Upper lobe of right lung (tissue), 1 donor: Measurements from ENCODE around the gene MITF. TPM values are rescaled to one million over a fixed set of nuclear protein-coding genes. Genes with fewer than 3 reads are reported as not detected.

ENCODE experiments used
- ATAC-seq: fragments of 200-7000 bp; cut with Tn5 transposase; one replicate; pipeline ENCODE4 v1.9.1; 2020; ENCODE audit warnings: mild to moderate bottlenecking, moderate library complexity
- DNase-seq: peaks from one replicate; pipeline ENCODE4 v3.0.0-alpha.2; 2020
- H3K27ac ChIP-seq: fragments of 200-600 bp; one replicate; pipeline ENCODE4 v1.8.0; 2022
- H3K27me3 ChIP-seq: fragments of 200-600 bp; one replicate; pipeline ENCODE4 v1.8.0; 2022; ENCODE audit warnings: mild to moderate bottlenecking
- H3K36me3 ChIP-seq: fragments of 200-600 bp; one replicate; pipeline ENCODE4 v1.8.0; 2022
- H3K4me1 ChIP-seq: fragments of 200-600 bp; one replicate; pipeline ENCODE4 v1.8.0; 2022
- H3K4me3 ChIP-seq: fragments of 200-600 bp; one replicate; pipeline ENCODE4 v1.8.0; 2022; ENCODE audit warnings: mild to moderate bottlenecking
- H3K9me3 ChIP-seq: fragments of 200-600 bp; one replicate; pipeline ENCODE4 v1.8.0; 2022
- intact Hi-C: fragments of 100-400 bp; cut with DNase I; formaldehyde crosslinking; loops from one replicate; pipeline ENCODE4 v1.11.0; 2022
- total RNA-seq: library from RNA; stranded (reverse); fragmentation: NEBNext Ultra II Directional; extraction: Animal tissue kit (Norgen Biotek cat#: 25700); gene quantifications from one replicate; pipeline ENCODE4 v1.2.1, GENCODE V29; 2021
- TF ChIP-seq, protein P1 (sequence below): fragments of 200-600 bp; IDR thresholded peaks from one replicate; pipeline ENCODE4 v1.8.0; 2022; ENCODE audit warnings: antibody characterized with exemption
- donor health status: DM: no; HTN: yes; CAD: no; lungs with severe emphysema.

MITF gene
- total RNA-seq, 1 donor from 2014 or later, result 29.5 TPM

DNA sequence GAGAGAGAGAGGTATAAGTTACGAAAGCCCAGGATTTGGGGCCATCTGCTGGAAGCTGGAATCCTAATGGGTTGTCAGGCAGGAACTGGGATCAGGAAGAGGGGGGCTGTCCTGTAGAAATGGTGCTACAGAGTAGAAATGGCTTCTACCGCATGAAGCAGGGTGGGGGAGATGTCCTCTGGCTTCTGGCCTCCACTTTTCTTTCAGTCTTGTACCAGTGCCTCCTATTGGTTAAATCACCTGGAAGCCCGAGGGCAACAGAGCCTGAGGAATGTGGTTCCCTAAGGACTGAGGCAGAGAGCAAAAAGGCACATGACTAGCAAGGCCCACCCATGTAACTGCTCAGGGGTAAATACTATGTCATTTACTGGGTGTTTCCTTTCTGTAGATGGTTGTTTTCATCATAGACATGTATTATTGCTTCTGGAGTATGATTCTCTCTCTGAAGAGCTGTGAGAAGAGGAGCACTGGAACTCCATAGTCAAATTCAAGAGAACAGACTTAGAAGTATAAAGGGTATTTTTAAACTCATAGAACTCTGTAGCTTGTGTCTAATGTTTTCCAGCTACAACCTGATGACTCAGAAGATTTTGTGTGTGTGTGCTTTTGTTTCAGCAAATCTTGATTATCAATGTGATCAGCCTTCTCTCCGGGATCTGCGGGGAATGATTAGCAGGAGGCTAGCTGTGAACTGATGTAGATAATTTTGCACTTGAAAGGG lies 20.2 kb upstream of the MITF start:
- Histone ChIP-seq H3K9me3 (no peaks in the 10 kb centered on the region), H3K36me3 (no peaks in the 10 kb centered on the region), H3K27me3 (no peaks in the 10 kb centered on the region), H3K27ac (no peak overlapping the region), H3K4me1 (no peaks in the 10 kb centered on the region), H3K4me3 (no peak overlapping the region)
- TF ChIP-seq, protein P1, sequence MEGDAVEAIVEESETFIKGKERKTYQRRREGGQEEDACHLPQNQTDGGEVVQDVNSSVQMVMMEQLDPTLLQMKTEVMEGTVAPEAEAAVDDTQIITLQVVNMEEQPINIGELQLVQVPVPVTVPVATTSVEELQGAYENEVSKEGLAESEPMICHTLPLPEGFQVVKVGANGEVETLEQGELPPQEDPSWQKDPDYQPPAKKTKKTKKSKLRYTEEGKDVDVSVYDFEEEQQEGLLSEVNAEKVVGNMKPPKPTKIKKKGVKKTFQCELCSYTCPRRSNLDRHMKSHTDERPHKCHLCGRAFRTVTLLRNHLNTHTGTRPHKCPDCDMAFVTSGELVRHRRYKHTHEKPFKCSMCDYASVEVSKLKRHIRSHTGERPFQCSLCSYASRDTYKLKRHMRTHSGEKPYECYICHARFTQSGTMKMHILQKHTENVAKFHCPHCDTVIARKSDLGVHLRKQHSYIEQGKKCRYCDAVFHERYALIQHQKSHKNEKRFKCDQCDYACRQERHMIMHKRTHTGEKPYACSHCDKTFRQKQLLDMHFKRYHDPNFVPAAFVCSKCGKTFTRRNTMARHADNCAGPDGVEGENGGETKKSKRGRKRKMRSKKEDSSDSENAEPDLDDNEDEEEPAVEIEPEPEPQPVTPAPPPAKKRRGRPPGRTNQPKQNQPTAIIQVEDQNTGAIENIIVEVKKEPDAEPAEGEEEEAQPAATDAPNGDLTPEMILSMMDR, result no peak
- intact Hi-C loops, result no loop called here
- ATAC-seq (no peak), DNase-seq (no peak)

DNA sequence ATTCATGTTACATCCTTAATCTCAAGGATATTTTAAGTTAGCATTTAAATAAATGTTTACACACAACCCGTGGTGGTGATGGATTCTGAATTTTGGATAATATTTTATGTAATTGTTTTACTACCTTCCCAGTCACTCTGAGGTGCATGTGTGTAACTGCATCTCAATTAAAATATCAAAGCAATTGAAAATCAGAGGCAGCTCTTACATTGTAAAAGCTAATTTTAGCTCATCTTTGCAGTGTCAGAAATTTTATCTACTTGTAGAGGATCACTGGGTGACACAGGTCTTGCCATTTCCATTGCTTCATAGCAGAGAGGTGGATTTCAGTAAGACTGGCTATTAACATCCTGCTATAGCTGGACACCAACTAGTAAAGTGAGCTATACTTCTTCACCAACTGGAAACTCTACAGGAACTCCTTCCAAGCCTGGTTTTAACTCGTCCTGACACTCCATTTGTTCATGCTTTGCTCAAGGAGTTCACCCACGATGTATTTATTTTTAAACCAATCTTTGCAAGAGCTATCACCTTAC lies 19.6 kb upstream of the MITF start:
- no peak overlapping the region for H3K27ac ChIP-seq
- H3K36me3 ChIP-seq, result no peaks in the 10 kb centered on the region
- H3K27me3 ChIP-seq, result no peaks in the 10 kb centered on the region
- no peaks in the 10 kb centered on the region for H3K9me3 ChIP-seq
- TF ChIP-seq, protein P1, result no peak
- intact Hi-C loops, result no loop called here
- ATAC-seq (no peak), DNase-seq (no peak)
- H3K4me1 ChIP-seq, result no peaks in the 10 kb centered on the region
- H3K4me3 ChIP-seq, result no peak overlapping the region

DNA sequence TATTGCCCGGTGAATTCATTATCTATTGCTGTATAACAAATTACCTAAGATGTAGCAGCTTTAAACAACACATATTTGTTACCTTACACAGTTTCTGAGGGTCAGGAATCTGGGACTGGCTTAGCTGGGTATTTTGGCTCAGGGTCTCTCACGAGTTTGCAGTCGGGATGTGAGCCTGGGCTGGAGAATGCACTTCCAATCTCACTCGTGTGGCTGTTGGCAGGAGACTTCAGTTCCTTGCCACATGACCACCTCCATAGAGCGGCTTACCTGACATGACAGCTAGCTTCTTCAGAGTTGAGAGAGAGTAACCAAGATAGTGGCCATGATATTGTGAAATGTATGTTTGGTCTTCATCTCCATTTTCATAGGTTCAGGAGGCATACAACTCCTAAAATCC lies 18.4 kb upstream of the MITF start:
- TF ChIP-seq, protein P1, result no peak
- H3K4me1 ChIP-seq, result no peaks in the 10 kb centered on the region
- intact Hi-C loops, result no loop called here
- DNase-seq (no peak), ATAC-seq (no peak)
- H3K9me3 ChIP-seq, result no peaks in the 10 kb centered on the region
- no peak overlapping the region for H3K4me3 ChIP-seq
- H3K36me3 ChIP-seq, result no peaks in the 10 kb centered on the region
- H3K27me3 ChIP-seq, result no peaks in the 10 kb centered on the region
- H3K27ac ChIP-seq, result no peak overlapping the region

DNA sequence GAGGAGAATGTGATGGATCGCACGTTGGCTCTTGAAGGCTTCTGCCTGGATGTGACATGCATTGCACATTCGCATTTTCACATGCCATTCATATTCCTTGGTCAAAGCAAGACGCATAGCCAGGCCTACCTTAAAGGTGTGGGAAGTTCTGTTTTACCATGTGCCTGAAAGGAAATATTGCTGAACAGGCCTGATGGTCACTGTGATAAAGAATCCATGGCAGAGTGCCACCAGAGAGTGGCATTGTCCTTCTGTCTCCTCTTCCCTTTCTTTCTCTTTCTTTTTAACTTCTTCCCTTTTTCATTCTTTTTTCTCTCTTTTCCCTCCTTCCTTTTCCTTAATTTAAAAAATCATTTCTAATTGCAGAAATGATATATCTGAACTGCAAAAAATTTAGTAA lies 15.9 kb upstream of the MITF start:
- intact Hi-C loops, result no loop called here
- no peak for ATAC-seq
- Histone ChIP-seq H3K27me3 (no peaks in the 10 kb centered on the region), H3K27ac (no peak overlapping the region), H3K4me3 (no peak overlapping the region), H3K4me1 (no peaks in the 10 kb centered on the region), H3K36me3 (no peaks in the 10 kb centered on the region), H3K9me3 (no peaks in the 10 kb centered on the region)
- DNase-seq, result no peak
- TF ChIP-seq, protein P1, result no peak

DNA sequence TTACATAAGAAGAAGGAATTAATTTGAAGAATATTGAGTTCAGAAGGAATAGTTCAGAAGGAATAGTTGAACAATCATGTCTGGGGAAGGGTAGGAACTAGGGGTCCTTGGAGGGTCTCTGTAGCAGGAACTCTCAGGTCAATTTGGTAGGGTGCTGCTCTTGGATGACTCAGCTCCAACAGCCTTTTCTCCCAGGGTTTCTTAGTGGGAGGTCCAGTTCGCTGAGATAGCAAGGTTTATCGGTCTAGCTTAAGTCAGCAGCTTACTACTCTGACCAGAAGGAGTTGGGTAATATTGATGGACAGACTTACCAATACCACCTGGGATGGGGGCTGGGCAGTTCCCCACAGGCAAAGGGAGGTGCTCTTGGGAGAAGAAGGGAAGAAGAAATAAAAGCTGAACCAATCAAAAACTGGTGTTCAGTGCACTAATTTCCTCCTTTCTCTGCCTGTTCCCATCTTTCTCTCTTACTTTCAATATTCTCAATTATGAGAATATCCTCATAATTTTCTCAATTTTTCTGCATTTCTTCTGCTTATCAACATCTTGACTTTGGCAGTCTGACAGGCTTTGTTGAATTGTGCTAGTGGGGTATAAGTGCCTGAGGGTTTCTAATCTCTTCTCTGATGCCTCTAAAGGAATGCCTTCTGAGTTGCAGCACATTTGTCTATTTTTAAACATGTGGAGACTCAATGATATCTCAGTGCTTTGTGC lies 14.4 kb upstream of the MITF start:
- Histone ChIP-seq H3K4me1 (no peaks in the 10 kb centered on the region), H3K9me3 (no peaks in the 10 kb centered on the region), H3K36me3 (no peaks in the 10 kb centered on the region), H3K4me3 (no peak overlapping the region), H3K27me3 (no peaks in the 10 kb centered on the region), H3K27ac (no peak overlapping the region)
- intact Hi-C loops, result no loop called here
- DNase-seq (no peak), ATAC-seq (no peak)
- TF ChIP-seq, protein P1, result no peak
